Fibroblast of lung (primary cell): ENCODE results near the gene BCAR3. TPM values are rescaled to one million over a fixed set of nuclear protein-coding genes. Genes with fewer than 3 reads are reported as not detected.
A peak's percentile ranks its signal among the peaks of the same experiment; 100 is the strongest.
"Not testable (repeated sequence)": the region's sequence is repeated elsewhere in the genome, so short reads cannot be mapped to it uniquely, and the experiment has no call there.

Experiments
- DNase-seq, 2 donors: peaks; one replicate each; pipeline versions ENCODE4 v3.0.0 to v3.0.0-alpha.2; 2010; ENCODE audit warnings: low read depth in 2 of 2
- H2AFZ ChIP-seq: 2 replicates; pipeline ENCODE4 v1.5.1; 2012; ENCODE audit warnings: low read length, control low read depth, inconsistent platforms
- H3K27ac ChIP-seq: 2 replicates; pipeline ENCODE4 v1.5.1; 2011; ENCODE audit warnings: low read length, control low read depth; ENCODE audit not compliant: insufficient read depth
- H3K27me3 ChIP-seq: 2 replicates; pipeline ENCODE4 v1.5.1; 2011; ENCODE audit warnings: mild to moderate bottlenecking, low read length; ENCODE audit not compliant: control insufficient read depth, insufficient read depth
- H3K36me3 ChIP-seq: 2 replicates; pipeline ENCODE4 v1.5.1; 2011; ENCODE audit warnings: low read length; ENCODE audit not compliant: control insufficient read depth, insufficient read depth
- H3K4me1 ChIP-seq: 2 replicates; pipeline ENCODE4 v1.5.1; 2011; ENCODE audit warnings: low read length; ENCODE audit not compliant: control insufficient read depth, insufficient read depth; ENCODE audit errors: extremely low read depth
- H3K4me2 ChIP-seq: 2 replicates; pipeline ENCODE4 v1.5.1; 2011; ENCODE audit warnings: low read length, control low read depth; ENCODE audit not compliant: insufficient read depth; ENCODE audit errors: extremely low read depth
- H3K4me3 ChIP-seq, 4 experiments: fragments of 200-600 bp in 1 of 4; sonication (generic) in 1 of 4; replicated peaks in 1 of 4; 2 replicates each; pipeline ENCODE4 v1.5.1; 2011 to 2016; ENCODE audit warnings: low read length in 4 of 4, low read depth in 3 of 4, mild to moderate bottlenecking in 3 of 4, control low read depth in 2 of 4, inconsistent platforms in 1 of 4, mixed read lengths in 1 of 4; ENCODE audit not compliant: insufficient read depth in 1 of 4; ENCODE audit errors: control extremely low read depth in 1 of 4
- H3K79me2 ChIP-seq: 2 replicates; pipeline ENCODE4 v1.5.1; 2012; ENCODE audit warnings: mild to moderate bottlenecking, low read length, inconsistent platforms; ENCODE audit not compliant: control insufficient read depth, insufficient read depth
- H3K9ac ChIP-seq: 2 replicates; pipeline ENCODE4 v1.5.1; 2011; ENCODE audit warnings: mild to moderate bottlenecking, low read length, control low read depth; ENCODE audit not compliant: insufficient read depth
- H3K9me3 ChIP-seq: 2 replicates; pipeline ENCODE4 v1.5.1; 2012; ENCODE audit warnings: low read depth, low read length; ENCODE audit not compliant: control insufficient read depth, insufficient read depth
- H4K20me1 ChIP-seq: 2 replicates; pipeline ENCODE4 v1.5.1; 2011; ENCODE audit warnings: low read length; ENCODE audit not compliant: control insufficient read depth, insufficient read depth; ENCODE audit errors: extremely low read depth
- CTCF ChIP-seq, 2 donors: IDR thresholded peaks in 1 of 2; conservative IDR thresholded peaks in 1 of 2; 1 replicate in 1 of 2; 2 replicates in 1 of 2; pipeline ENCODE4 v1.5.1; 2011 to 2012; ENCODE audit warnings: low read length in 2 of 2, control low read depth in 1 of 2, inconsistent platforms in 1 of 2, low read depth in 1 of 2, mild to moderate bottlenecking in 1 of 2
- EZH2 ChIP-seq: IDR thresholded peaks from 2 replicates; pipeline ENCODE4 v1.5.1; 2012; ENCODE audit warnings: low read length, control low read depth, mild to moderate bottlenecking; ENCODE audit errors: missing control alignments
- polyA plus RNA-seq, 2 donors: library from polyadenylated mRNA; depleted of rRNA in 1 of 2; stranded (reverse) in 1 of 2; unstranded in 1 of 2; fragments of >200 nt; gene quantifications; 2 replicates each; pipeline ENCODE4 v1.2.1, GENCODE V29; 2011 to 2012; ENCODE audit warnings: missing spikeins in 1 of 2
- total RNA-seq: library from RNA; depleted of rRNA; stranded (reverse); fragments of >200 nt; gene quantifications from 2 replicates; pipeline ENCODE4 v1.2.1, GENCODE V29; 2014

The BCAR3 gene
- total and polyA plus RNA-seq, 2 donors (not counting 1 experiment from before 2014, with no cell fraction given), result 12.6 to 35.2 TPM

- Histone ChIP-seq H3K9me3 (no peaks in the 10 kb centered on the region), H3K79me2 (peaks cover 96% of the 10 kb centered on the region), H3K4me1 (peaks cover 44% of the 10 kb centered on the region), H3K27ac (no peak overlapping the region), H3K4me2 (no peak overlapping the region), H4K20me1 (peaks cover 2% of the 10 kb centered on the region), H3K27me3 (no peaks in the 10 kb centered on the region), H3K9ac (no peak overlapping the region), H3K36me3 (peaks cover 8% of the 10 kb centered on the region), H2AFZ (no peak overlapping the region), H3K4me3 (no peak overlapping the region)
- DNase-seq, result peak in 1 of 2 donors; percentile 43
- no peak for TF ChIP-seq CTCF (conservative IDR thresholded peaks at IDR 0.05 in 1 of 2, IDR thresholded peaks at IDR 0.05 in 1 of 2; ENCODE audit: low read depth in 1 of 2, low read length in 2 of 2)
- no peak for TF ChIP-seq EZH2
Observed at GRCh38 chr1:93675931-93676330, 5.7 kb downstream of the BCAR3 start.

- Histone ChIP-seq H3K27ac (no peak overlapping the region), H3K36me3 (peaks cover 8% of the 10 kb centered on the region), H4K20me1 (peaks cover 2% of the 10 kb centered on the region)
Observed at GRCh38 chr1:93675271-93675670, 6.4 kb downstream of the BCAR3 start.

GRCh38 chr1:93674071-93674470, 7.6 kb downstream of the BCAR3 start:
- Histone ChIP-seq H3K4me1 (peaks cover 45% of the 10 kb centered on the region), H3K79me2 (peaks cover 89% of the 10 kb centered on the region)
- not testable (repeated sequence) for H3K9me3 ChIP-seq, H3K4me3 ChIP-seq, H4K20me1 ChIP-seq, H3K9ac ChIP-seq, H2AFZ ChIP-seq, H3K27ac ChIP-seq, H3K36me3 ChIP-seq, H3K27me3 ChIP-seq, H3K4me2 ChIP-seq, DNase-seq

More at GRCh38 chr1:93675271-93675670, 6.4 kb downstream of the BCAR3 start:
- no peak for DNase-seq
- Histone ChIP-seq H3K27me3 (no peaks in the 10 kb centered on the region), H3K4me2 (no peak overlapping the region), H3K79me2 (peaks cover 94% of the 10 kb centered on the region), H3K9ac (no peak overlapping the region), H3K4me1 (peaks cover 44% of the 10 kb centered on the region), H3K9me3 (no peaks in the 10 kb centered on the region), H3K4me3 (no peak overlapping the region), H2AFZ (no peak overlapping the region)
- no peak for TF ChIP-seq EZH2
- no peak for TF ChIP-seq CTCF (conservative IDR thresholded peaks at IDR 0.05 in 1 of 2, IDR thresholded peaks at IDR 0.05 in 1 of 2; ENCODE audit: low read depth in 1 of 2, low read length in 2 of 2)
